ENCODE measurements around the gene CABLES1.

The CABLES1 gene

GRCh38 chr18:23253630-23254029 lies 118.3 kb downstream of the CABLES1 start:
- DNase-seq (ENCODE audit: insufficient read length, low spot score) (no peak), FAIRE-seq (no peak)
- no peak for TF ChIP-seq CTCF (IDR thresholded peaks at IDR 0.05; ENCODE audit: insufficient read depth, missing control alignments)

- no peak for DNase-seq (ENCODE audit: insufficient read length, low spot score)
- TF ChIP-seq CTCF (IDR thresholded peaks at IDR 0.05; ENCODE audit: insufficient read depth, missing control alignments) = no peak
- FAIRE-seq = no peak
These were observed 121.9 kb downstream of the CABLES1 start for GRCh38 chr18:23257137-23257536.

- no peak for FAIRE-seq
- no peak for DNase-seq (ENCODE audit: insufficient read length, low spot score)
- TF ChIP-seq CTCF (IDR thresholded peaks at IDR 0.05; ENCODE audit: insufficient read depth, missing control alignments) = no peak
These were observed 122.6 kb downstream of the CABLES1 start for GRCh38 chr18:23257686-23258565.

GRCh38 chr18:23258566-23259469 lies 123.5 kb downstream of the CABLES1 start:
- DNase-seq (ENCODE audit: insufficient read length, low spot score) (no peak), FAIRE-seq (no peak)

GRCh38 chr18:23259701-23260681 lies 124.7 kb downstream of the CABLES1 start:
- TF ChIP-seq CTCF (IDR thresholded peaks at IDR 0.05; ENCODE audit: insufficient read depth, missing control alignments) = no peak
- peak; percentile 77 for DNase-seq (ENCODE audit: insufficient read length, low spot score)
- FAIRE-seq = no peak

More at GRCh38 chr18:23258566-23259469, 123.5 kb downstream of the CABLES1 start:
- TF ChIP-seq CTCF (IDR thresholded peaks at IDR 0.05; ENCODE audit: insufficient read depth, missing control alignments) = no peak

GRCh38 chr18:23260926-23261590 lies 125.8 kb downstream of the CABLES1 start:
- no peak for DNase-seq (ENCODE audit: insufficient read length, low spot score)
- no peak for TF ChIP-seq CTCF (IDR thresholded peaks at IDR 0.05; ENCODE audit: insufficient read depth, missing control alignments)
- peak; percentile 87 for FAIRE-seq
